GM18511 (cell line): ENCODE data around the gene GPR139.

Source experiments
- ATAC-seq: cut with Tn5 transposase; IDR thresholded peaks from one replicate; pipeline ENCODE4 v1.9.1; 2021; ENCODE audit warnings: mild to moderate bottlenecking, moderate library complexity; ENCODE audit not compliant: unreplicated experiment

GPR139 gene

GRCh38 chr16:20056436-20056835, 17.3 kb downstream of the GPR139 start:
- ATAC-seq = no peak

DNA sequence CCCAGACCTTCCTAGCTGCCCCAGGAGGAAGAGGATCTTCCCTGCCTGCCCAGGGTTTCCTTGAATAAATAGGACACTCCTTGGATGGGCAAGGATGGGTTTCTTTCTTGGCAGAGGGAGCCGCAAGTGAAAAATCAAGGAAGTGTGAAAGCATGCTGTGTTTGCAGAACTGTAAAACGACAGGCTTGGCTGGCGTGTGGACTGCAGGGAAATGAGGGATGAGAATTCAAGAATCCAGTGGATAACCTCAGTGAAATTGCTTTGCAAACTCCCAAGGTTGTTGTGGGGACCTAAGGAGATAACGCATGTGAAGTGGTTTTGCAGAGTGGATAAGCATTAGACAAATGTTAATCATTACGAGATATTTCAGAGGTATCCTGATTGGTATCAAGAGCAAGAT, 20.4 kb downstream of the GPR139 start:
- ATAC-seq = no peak

DNA sequence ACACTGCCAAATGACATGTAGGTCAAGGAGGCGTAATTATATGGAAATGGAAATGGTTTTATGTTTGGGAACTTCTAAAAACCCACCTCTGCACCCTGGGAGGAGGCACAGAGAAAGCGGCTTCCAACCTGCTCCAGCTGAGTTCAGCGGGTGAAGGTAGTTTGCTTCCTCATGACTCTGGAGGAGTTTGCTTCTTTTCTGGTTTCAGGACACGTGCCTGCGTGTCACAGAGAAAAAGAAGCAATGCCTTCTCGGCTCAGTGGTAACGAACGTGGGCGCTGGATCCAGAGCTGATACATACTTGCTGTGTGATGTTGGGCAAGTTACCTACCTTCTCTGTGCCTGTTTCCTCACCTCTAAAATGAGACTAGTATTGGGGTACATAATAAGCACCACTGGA, 22.1 kb downstream of the GPR139 start:
- no peak for ATAC-seq

DNA sequence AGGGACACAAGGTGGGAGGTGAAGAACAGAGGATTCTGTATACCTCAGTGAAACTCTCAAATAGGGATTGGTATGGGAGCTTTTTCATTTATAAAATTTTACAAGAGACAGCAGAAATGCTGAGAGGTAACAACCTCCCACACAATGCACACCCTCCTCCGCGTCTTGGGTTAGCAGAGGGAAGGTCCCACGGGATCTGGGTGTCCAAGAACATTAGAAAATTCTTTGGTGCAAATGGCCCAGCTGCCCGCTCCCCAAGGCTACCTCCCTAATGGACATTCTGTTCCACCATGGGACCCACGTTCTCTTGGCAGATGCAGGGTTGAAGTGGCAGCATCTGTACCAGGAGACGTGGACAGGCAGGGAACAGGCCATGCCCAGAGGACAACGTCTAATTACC, 22.5 kb downstream of the GPR139 start:
- no peak for ATAC-seq

DNA sequence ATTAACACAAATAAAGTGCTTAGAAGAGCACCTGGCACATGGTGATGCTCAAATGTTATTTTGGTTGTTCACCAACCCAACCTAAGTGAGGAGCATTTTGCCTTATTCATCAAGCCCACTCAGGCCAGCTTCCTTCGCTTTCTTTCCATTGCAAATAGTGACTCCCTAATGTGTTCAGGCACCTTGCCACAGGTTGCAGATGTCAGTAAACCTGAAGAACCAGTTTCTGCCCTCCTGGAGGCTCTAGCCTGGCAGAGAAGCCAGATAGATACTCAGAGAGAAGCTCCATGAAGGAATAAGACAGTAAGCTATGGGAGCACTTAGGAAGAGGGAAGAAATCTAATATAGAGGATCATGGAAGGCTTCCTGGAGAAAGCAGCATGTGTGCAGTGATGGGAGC, 23.9 kb downstream of the GPR139 start:
- no peak for ATAC-seq

DNA sequence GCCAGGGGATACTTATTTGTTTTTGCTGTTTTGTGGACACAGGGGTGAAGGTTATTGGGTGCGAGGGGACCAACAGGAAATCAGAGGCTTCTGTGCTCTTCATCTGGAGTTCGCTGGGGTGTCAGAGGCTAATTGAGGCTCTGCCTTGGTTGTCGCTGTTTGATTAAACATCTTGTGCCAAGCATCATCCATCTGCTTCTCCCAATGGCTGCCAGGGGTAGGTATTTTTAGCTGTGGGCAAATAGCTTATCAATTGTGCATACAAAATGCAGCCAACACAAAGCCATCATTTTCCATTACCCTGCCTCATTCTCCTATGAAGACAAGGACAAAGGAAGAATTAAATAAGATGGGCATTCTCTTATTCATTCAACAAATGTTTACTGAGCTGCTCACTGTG, 27.8 kb downstream of the GPR139 start:
- ATAC-seq = no peak

GRCh38 chr16:20042848-20043247, 30.8 kb downstream of the GPR139 start:
- ATAC-seq = no peak

- ATAC-seq = no peak
Observed at GRCh38 chr16:20041924-20042596, 31.6 kb downstream of the GPR139 start.

GRCh38 chr16:20040011-20040410, 33.7 kb downstream of the GPR139 start:
- no peak for ATAC-seq

GRCh38 chr16:20029611-20030010, 44.1 kb downstream of the GPR139 start:
- no peak for ATAC-seq

- ATAC-seq = no peak
Observed at GRCh38 chr16:20026361-20027072, 47.2 kb downstream of the GPR139 start.

DNA sequence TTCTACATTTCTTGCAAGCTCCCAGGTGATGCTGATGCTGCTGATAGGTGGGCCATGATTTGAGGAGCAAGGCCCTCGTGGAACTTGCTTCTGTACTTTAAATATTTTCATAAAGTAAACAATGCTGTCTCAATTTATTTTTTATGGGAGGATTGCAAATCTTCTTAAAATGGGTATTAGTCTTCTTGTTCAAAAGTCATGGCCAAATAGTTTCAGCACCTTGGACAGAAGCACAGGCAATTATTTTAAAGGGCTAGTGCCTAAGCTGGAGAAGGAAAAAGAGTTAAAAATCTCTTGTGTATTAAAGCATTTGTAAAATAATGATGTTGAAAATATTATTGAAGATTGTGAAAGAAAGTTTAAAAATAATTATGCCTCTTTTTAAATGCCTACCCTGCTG, 50.5 kb downstream of the GPR139 start:
- ATAC-seq = no peak

- ATAC-seq = no peak
Observed at GRCh38 chr16:20020976-20021375, 52.7 kb downstream of the GPR139 start.

DNA sequence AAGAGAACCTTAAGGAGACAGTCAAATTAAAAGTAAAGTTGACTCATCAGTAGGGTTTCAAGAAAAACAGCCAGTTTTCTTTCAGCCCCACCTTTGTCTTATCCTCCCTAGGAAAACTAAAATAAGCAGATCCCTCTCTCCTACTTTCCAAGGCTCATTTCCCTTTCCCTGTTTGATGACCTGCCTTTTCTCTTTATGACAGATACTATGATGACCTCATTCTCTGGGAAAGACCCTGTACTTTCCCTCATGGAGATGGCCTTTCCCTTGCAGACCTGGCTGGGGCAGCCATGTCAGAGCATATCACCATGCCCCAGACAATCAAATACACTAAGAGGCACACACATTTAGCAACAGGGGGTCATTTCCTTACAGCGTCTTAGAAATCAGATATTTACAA, 53.6 kb downstream of the GPR139 start:
- no peak for ATAC-seq

DNA sequence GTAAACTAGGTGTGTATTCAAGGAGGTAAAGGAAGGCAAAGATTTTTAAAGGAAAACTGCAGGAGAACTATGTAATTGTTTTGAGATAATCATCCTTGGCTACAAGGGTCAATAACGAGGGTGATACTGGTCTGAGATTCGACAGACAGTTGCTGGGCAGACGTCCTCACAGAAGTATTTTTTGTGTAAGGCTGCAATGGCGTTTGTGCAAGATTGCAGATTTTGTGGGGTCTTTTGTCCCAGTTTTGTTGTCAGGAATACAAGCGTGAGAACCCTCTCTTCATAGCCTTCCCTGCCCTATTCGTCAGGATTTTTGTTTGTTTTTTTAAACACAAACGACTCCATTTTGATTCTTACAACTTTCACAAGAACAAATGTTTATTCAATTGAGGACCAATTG, 57.5 kb downstream of the GPR139 start:
- ATAC-seq = no peak

- ATAC-seq = no peak
Observed at GRCh38 chr16:20004931-20005330, 68.8 kb downstream of the GPR139 start.

DNA sequence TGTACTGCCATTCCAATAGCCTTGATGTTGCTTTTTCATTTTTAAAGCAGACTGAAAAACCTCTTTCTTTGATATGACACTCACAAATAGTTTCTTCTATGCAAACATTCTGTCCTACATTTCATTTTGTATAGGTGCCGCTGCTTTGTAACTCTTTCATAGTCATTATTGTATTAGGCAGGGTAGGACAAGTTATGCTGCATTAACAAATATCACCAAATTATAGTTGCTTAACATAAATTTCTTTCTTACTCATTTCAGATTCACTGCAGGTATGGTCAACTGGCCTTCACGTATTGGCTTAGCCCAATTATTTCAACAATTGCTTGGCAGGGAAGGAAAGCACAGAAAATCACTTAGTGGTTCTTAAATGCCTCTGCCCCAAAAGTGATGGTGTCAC, 70.8 kb downstream of the GPR139 start:
- ATAC-seq = no peak

DNA sequence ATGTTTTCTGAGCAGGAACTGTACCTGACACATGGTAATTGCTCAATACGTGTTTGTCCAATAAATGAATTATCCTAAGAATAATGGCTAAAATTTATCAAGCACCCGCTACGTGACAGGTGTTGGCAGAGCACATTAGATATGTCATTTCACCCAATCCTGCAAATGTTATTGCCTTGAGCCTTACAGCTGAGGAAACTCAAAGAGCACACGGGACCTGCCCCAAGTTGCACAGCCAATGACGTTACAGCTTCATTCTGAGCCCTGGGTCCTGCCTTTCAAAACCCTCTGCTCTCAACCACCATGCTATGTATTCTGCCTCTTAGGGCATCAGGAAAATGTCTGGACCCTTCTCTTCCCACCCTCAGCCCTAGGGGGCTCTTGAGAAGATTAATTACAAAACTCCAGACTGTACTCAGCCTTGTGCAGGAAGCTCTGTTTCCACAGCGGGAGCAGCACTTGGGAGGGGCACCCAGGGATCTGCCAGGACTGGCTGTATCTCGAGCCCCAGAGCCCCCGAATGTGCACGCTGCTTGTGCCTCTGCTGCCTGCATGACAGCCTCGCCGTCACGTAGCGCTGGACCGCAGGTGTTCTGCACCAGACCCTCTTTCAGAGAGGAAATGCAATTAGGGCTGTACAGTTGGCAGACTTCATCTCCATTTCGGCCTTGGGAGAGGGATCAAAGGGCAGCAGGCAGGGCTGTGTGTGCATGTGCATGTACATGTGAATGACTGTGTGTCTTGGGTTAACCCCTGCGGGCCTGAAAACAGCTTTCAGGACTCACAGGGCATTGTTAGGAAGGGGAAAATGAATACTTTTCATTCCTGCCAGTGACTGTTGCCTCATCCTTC, 71.6 kb downstream of the GPR139 start:
- no peak for ATAC-seq

GRCh38 chr16:19997734-19998133, 76.0 kb downstream of the GPR139 start:
- ATAC-seq = no peak

DNA sequence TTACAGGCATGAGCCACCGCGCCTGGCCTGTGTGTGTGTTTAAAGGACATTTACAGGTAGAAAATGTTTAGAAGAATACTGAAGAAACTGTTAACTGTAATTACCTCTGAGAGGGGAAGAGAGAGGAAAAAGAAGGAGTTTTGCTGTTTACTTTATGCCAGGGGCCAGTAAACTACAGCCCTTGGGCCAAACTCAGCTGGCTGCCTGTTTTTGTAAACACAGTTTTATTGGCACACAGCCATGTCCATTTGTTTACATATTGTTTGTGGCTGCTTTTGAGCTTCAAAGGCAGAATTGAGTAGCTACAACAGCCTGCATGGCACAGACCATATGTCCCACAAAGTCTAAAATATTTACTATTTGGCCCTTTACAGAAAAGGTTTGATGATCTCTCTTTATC, 76.4 kb downstream of the GPR139 start:
- no peak for ATAC-seq

DNA sequence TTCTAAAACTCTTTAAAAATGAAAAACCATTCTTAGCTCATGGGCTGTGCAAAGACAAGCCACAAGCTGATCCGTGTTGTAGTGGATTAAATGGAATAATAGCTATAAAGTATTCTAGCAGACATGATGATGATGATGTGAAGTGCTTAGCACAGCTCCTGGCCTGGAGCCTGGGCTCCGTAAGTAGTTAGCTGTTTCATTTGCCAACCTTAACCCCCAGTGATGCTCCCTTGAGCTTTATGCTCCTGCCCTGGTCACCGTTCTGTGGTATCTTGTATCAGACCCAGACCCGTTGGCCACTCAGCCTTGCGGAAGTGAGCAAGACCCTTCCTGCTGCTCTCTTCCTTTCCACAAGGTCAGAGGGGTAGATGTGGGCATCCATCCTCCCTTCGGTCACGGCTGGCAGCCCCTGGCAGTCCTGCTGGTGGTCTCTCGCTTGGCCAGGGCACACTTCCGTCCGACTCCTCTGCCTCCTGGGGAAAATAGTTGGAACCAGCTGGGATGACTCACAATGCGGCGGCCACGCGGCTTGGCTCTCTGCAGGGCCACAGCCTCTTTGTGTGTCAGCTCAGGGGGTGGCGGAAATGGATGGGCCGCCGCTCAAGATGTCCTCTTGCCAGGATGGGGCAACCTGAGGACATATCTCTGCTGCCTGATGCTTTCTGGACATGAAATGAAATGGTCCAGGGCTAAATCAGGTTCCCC, 79.1 kb downstream of the GPR139 start:
- no peak for ATAC-seq
